A673 (cell line): Measurements from ENCODE around the gene SFMBT2. TPM values are rescaled to one million over a fixed set of nuclear protein-coding genes. Genes with fewer than 3 reads are reported as not detected.

Experiments used
- BruUV-seq: library from RNA; stranded (reverse); fragments of 400-500 nt; replicated peaks from 2 replicates; lab custom pipeline; 2021; lab: Mats Ljungman, UMichigan
- CTCF ChIA-PET: fragments of 300-600 bp; sonication (Branson Sonifier 250); formaldehyde crosslinking; loops from one replicate; lab custom pipeline; 2022; ENCODE audit warnings: antibody characterized with exemption; lab: Charles Lee
- POLR2A ChIA-PET: fragments of 300-600 bp; sonication (Branson Sonifier 250); formaldehyde crosslinking; loops from one replicate; lab custom pipeline; 2022; ENCODE audit warnings: antibody characterized with exemption; ENCODE audit not compliant: low non-redundant PET; lab: Charles Lee
- DNase-seq: peaks from one replicate; pipeline ENCODE4 v3.0.0-alpha.2; 2015; ENCODE audit warnings: low spot score
- H3K27ac ChIP-seq: fragments of 200-600 bp; sonication (generic); 2 replicates; pipeline ENCODE4 v1.5.1; 2016; ENCODE audit warnings: mixed run types, low read depth, mild to moderate bottlenecking, mixed read lengths, antibody characterized with exemption, low read length; ENCODE audit not compliant: poor library complexity, severe bottlenecking
- H3K27me3 ChIP-seq: fragments of 200-600 bp; sonication (generic); replicated peaks from 2 replicates; pipeline ENCODE4 v1.6.1; 2017; ENCODE audit warnings: mixed run types, low read depth, mild to moderate bottlenecking, mixed read lengths, antibody characterized with exemption, low read length; ENCODE audit not compliant: insufficient read depth, poor library complexity
- H3K36me3 ChIP-seq: fragments of 200-600 bp; sonication (generic); 2 replicates; pipeline ENCODE4 v1.6.1; 2016; ENCODE audit warnings: mixed run types, mild to moderate bottlenecking, mixed read lengths, antibody characterized with exemption, low read length; ENCODE audit not compliant: insufficient read depth, poor library complexity, severe bottlenecking
- H3K4me1 ChIP-seq: fragments of 200-600 bp; sonication (generic); 2 replicates; pipeline ENCODE4 v1.6.1; 2017; ENCODE audit warnings: mixed run types, mild to moderate bottlenecking, mixed read lengths, antibody characterized with exemption, low read length; ENCODE audit not compliant: insufficient read depth, poor library complexity, severe bottlenecking
- H3K4me3 ChIP-seq: fragments of 200-600 bp; sonication (generic); 2 replicates; pipeline ENCODE4 v1.5.1; 2016; ENCODE audit warnings: low read depth, mixed run types, mild to moderate bottlenecking, mixed read lengths, low read length; ENCODE audit not compliant: poor library complexity, severe bottlenecking
- H3K9me3 ChIP-seq: fragments of 200-600 bp; sonication (generic); 2 replicates; pipeline ENCODE4 v1.6.1; 2016; ENCODE audit warnings: mixed run types, low read depth, mild to moderate bottlenecking, mixed read lengths, antibody characterized with exemption, low read length; ENCODE audit not compliant: poor library complexity, severe bottlenecking
- EZH2 ChIP-seq: fragments of 200-600 bp; sonication (generic); IDR thresholded peaks from 2 replicates; pipeline ENCODE4 v1.6.1; 2017; ENCODE audit warnings: borderline replicate concordance, low read depth, mild to moderate bottlenecking, mixed read lengths, antibody characterized with exemption, low read length; ENCODE audit not compliant: poor library complexity, severe bottlenecking
- intact Hi-C: fragments of 100-400 bp; cut with micrococcal nuclease; formaldehyde crosslinking; loops from one replicate; pipeline ENCODE4 v1.10.0; 2022; ENCODE audit not compliant: unreplicated experiment
- total RNA-seq: library from RNA; stranded (reverse); gene quantifications from 2 replicates; pipeline ENCODE4 v1.2.3, GENCODE V29; 2021
- TF ChIP-seq, protein P1 (sequence below): fragments of 300-800, 200-600 bp; sonication (generic); conservative IDR thresholded peaks from 2 replicates; pipeline ENCODE4 v1.5.1; 2017; ENCODE audit warnings: low read depth, mild to moderate bottlenecking, antibody characterized with exemption, low read length, moderate library complexity, mixed read lengths

The SFMBT2 gene
- total RNA-seq, 1 experiment from 2014 or later: 8.2 TPM

DNA sequence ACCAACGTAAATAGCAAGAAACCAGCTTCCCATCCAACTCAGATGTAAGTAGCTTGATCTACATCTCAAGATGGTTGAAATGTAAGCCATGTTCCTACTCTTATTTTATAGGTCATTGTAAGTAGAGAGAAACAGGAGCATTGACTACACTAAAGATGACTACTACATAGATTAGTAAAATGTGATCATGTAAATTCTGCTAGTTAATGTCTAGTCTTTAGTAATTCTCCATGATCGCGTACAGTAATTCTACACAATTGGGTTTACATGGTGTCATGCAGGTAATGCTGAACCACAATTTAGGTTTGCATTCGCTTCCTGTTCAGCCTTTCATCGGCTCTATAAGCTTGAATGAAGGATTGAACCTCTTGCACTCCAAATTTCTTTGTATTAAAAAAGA is 14.9 kb upstream of the SFMBT2 start:
- Histone ChIP-seq H3K27me3 (peaks cover 48% of the 10 kb centered on the region), H3K27ac (no peak overlapping the region), H3K4me3 (no peak overlapping the region), H3K36me3 (no peaks in the 10 kb centered on the region), H3K4me1 (no peaks in the 10 kb centered on the region), H3K9me3 (no peaks in the 10 kb centered on the region)
- ChIA-PET POLR2A (no interaction called here), CTCF (no interaction called here)
- intact Hi-C loops: no loop called here
- TF ChIP-seq, protein P1, sequence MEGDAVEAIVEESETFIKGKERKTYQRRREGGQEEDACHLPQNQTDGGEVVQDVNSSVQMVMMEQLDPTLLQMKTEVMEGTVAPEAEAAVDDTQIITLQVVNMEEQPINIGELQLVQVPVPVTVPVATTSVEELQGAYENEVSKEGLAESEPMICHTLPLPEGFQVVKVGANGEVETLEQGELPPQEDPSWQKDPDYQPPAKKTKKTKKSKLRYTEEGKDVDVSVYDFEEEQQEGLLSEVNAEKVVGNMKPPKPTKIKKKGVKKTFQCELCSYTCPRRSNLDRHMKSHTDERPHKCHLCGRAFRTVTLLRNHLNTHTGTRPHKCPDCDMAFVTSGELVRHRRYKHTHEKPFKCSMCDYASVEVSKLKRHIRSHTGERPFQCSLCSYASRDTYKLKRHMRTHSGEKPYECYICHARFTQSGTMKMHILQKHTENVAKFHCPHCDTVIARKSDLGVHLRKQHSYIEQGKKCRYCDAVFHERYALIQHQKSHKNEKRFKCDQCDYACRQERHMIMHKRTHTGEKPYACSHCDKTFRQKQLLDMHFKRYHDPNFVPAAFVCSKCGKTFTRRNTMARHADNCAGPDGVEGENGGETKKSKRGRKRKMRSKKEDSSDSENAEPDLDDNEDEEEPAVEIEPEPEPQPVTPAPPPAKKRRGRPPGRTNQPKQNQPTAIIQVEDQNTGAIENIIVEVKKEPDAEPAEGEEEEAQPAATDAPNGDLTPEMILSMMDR: no peak
- no peak for TF ChIP-seq EZH2
- no TSS peak for BruUV-seq
- DNase-seq: no peak

DNA sequence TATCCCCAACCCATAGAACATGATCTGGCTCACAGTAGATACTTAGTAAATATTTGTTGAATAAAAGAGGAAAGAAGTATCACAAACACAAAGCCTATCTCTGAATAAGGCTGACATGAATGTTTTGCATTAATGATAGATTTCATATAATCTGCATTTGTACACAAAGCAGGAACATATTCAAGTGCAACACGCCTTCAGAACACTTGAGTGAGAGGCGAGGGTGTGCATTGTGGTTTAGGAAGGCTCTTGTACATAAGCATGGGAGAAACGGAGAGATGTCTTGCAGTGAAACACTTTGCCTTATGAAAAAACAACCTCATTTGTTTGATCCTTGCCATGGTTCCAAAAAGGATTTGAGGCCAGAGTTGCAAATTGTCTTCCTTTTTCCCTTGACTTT is 14.1 kb upstream of the SFMBT2 start:
- no peak for DNase-seq
- TF ChIP-seq, protein P1: no peak
- TF ChIP-seq EZH2: no peak
- BruUV-seq: no TSS peak
- H3K27ac ChIP-seq: no peak overlapping the region
- H3K9me3 ChIP-seq: no peaks in the 10 kb centered on the region
- ChIA-PET CTCF (no interaction called here), POLR2A (no interaction called here)
- no peaks in the 10 kb centered on the region for H3K36me3 ChIP-seq
- no peaks in the 10 kb centered on the region for H3K4me1 ChIP-seq
- intact Hi-C loops: no loop called here
- H3K27me3 ChIP-seq: peaks cover 48% of the 10 kb centered on the region
- H3K4me3 ChIP-seq: no peak overlapping the region

DNA sequence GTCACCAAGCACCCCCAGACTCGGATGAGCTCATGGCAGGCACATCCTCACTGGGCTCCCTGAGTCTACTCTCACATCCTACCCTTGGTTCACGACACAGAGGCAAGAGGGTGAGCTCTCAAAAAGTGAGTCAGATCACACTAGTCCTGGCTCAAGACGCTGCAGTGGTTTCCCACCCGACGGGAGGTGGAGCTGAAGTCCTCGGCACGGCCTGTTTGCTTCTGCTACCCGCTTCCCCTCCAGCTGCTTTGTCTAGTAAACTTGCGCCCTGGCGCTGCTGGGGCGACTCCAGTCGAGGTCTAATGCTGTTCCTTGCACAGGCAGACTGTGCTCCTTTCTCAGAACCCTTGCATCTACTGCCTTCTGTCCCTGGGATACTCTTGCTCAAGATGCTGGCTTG is 13.5 kb upstream of the SFMBT2 start:
- peaks cover 48% of the 10 kb centered on the region for H3K27me3 ChIP-seq
- no peak for DNase-seq
- no peak overlapping the region for H3K27ac ChIP-seq
- H3K36me3 ChIP-seq: no peaks in the 10 kb centered on the region
- H3K4me3 ChIP-seq: no peak overlapping the region
- POLR2A ChIA-PET: no interaction called here
- no TSS peak for BruUV-seq
- TF ChIP-seq EZH2: no peak
- TF ChIP-seq, protein P1: no peak
- CTCF ChIA-PET: no interaction called here
- H3K4me1 ChIP-seq: no peaks in the 10 kb centered on the region
- no peaks in the 10 kb centered on the region for H3K9me3 ChIP-seq
- intact Hi-C loops: no loop called here
